HepG2 (cell line): ENCODE measurements around the gene UCK2. TPM values are rescaled to one million over a fixed set of nuclear protein-coding genes. Genes with fewer than 3 reads are reported as not detected.

ENCODE experiments used
- FOXO4 ChIP-seq: sonication (generic); formaldehyde crosslinking; conservative IDR thresholded peaks from 2 replicates; pipeline ENCODE4 v1.8.1; 2023; ENCODE audit warnings: missing genetic modification reagents
- MAX ChIP-seq: IDR thresholded peaks from 2 replicates; pipeline ENCODE4 v1.6.1; 2012; ENCODE audit warnings: inconsistent platforms
- MLXIP ChIP-seq: sonication (generic); formaldehyde crosslinking; IDR thresholded peaks from 2 replicates; pipeline ENCODE4 v1.9.0; 2021; ENCODE audit warnings: missing genetic modification reagents, borderline replicate concordance
- NCOA2 ChIP-seq: sonication (generic); formaldehyde crosslinking; IDR thresholded peaks from 2 replicates; pipeline ENCODE4 v1.8.0; 2022; ENCODE audit warnings: inconsistent platforms
- PRDM4 ChIP-seq: sonication (generic); formaldehyde crosslinking; IDR thresholded peaks from 2 replicates; pipeline ENCODE4 v1.9.0; 2021; ENCODE audit warnings: missing genetic modification reagents, borderline replicate concordance
- SMARCC2 ChIP-seq: fragments of 450-650 bp; IDR thresholded peaks from 2 replicates; pipeline ENCODE4 v1.6.1; 2017; ENCODE audit warnings: antibody characterized with exemption, mild to moderate bottlenecking
- SRY ChIP-seq: sonication (generic); formaldehyde crosslinking; IDR thresholded peaks from 2 replicates; pipeline ENCODE4 v1.8.0; 2022; ENCODE audit warnings: mild to moderate bottlenecking, missing genetic modification reagents
- TERF1 ChIP-seq: sonication (generic); formaldehyde crosslinking; IDR thresholded peaks from 2 replicates; pipeline ENCODE4 v1.8.0; 2022; ENCODE audit warnings: mild to moderate bottlenecking, missing genetic modification reagents, moderate library complexity
- ZNF180 ChIP-seq: sonication (generic); formaldehyde crosslinking; IDR thresholded peaks from 2 replicates; pipeline ENCODE4 v1.4.0; 2020; ENCODE audit warnings: low read depth, missing genetic modification reagents, borderline replicate concordance
- ZNF24 ChIP-seq: fragments of 450-650 bp; IDR thresholded peaks from 2 replicates; pipeline ENCODE4 v1.6.1; 2017; ENCODE audit warnings: antibody characterized with exemption, mild to moderate bottlenecking
- ZNF354B ChIP-seq: sonication (generic); formaldehyde crosslinking; IDR thresholded peaks from 2 replicates; pipeline ENCODE4 v1.8.0; 2022; ENCODE audit warnings: mild to moderate bottlenecking, missing genetic modification reagents
- ZNF597 ChIP-seq: sonication (generic); formaldehyde crosslinking; IDR thresholded peaks from 2 replicates; pipeline ENCODE4 v1.5.0; 2020; ENCODE audit warnings: missing genetic modification reagents
- ZNF616 ChIP-seq: sonication (generic); formaldehyde crosslinking; IDR thresholded peaks from 2 replicates; pipeline ENCODE4 v1.5.0; 2020; ENCODE audit warnings: low read depth, mild to moderate bottlenecking, missing genetic modification reagents
- ZNF687 ChIP-seq: sonication (generic); formaldehyde crosslinking; IDR thresholded peaks from 2 replicates; pipeline ENCODE4 v1.5.1; 2020; ENCODE audit warnings: mild to moderate bottlenecking, missing genetic modification reagents, moderate library complexity
- polyA plus RNA-seq, 8 experiments: library from polyadenylated mRNA; depleted of rRNA in 3 of 8; stranded (reverse) in 7 of 8; unstranded in 1 of 8; fragments of >200 nt; fragmentation: Illumina TruSeq in 4 of 8; extraction: Trizol in 4 of 8; gene quantifications; 2 replicates each; pipeline versions ENCODE4 v1.2.1 to v1.2.3, GENCODE V29; 2011 to 2016; ENCODE audit warnings: low read depth in 4 of 8, missing spikeins in 1 of 8, mixed read lengths in 1 of 8; ENCODE audit not compliant: insufficient read depth in 1 of 8
- total RNA-seq, 5 experiments: library from RNA; depleted of rRNA; stranded (reverse); fragments of >200 nt; fragmentation: Illumina TruSeq; extraction: Trizol; gene quantifications; 2 replicates each; pipeline ENCODE4 v1.2.3, GENCODE V29; 2016; ENCODE audit warnings: low read depth in 1 of 5

Gene UCK2
- total and polyA plus RNA-seq, 2 of the 13 experiments (the other 11 are each of a cell fraction or from before 2014, with no cell fraction given): 64.3 to 78.0 TPM

- TF ChIP-seq FOXO4 (CRISPR knock-in tag) (0 out of 2 replicates have a peak, but pooled peaks have one; percentile 87), MLXIP (CRISPR knock-in tag) (no peak), SRY (no peak), ZNF616 (CRISPR knock-in tag) (peak; percentile 52; the same call in 1 of the 2 replicates), MAX (no peak; the same call in 1 of the 2 replicates), ZNF24 (no peak), ZNF597 (no peak), ZNF687 (CRISPR knock-in tag) (no peak; the same call in none of the 2 replicates), SMARCC2 (no peak), TERF1 (CRISPR knock-in tag) (no peak), ZNF180 (no peak), PRDM4 (CRISPR knock-in tag) (no peak), NCOA2 (no peak), ZNF354B (CRISPR knock-in tag) (no peak)
Observed at GRCh38 chr1:165828103-165828668, 772 bp downstream of the UCK2 start (continued).
